HEK293 (cell line): ENCODE data around the gene ORMDL2.
"Not testable (repeated sequence)": the region's sequence is repeated elsewhere in the genome, so short reads cannot be mapped to it uniquely, and the experiment has no call there.

Experiments
- BCL11A ChIP-seq: fragments of 450-650 bp; formaldehyde crosslinking; IDR thresholded peaks from 2 replicates; pipeline ENCODE4 v1.5.1; 2016; ENCODE audit warnings: low read depth, missing biosample characterization, missing genetic modification characterization
- KLF8 ChIP-seq: fragments of 450-650 bp; formaldehyde crosslinking; IDR thresholded peaks from 2 replicates; pipeline ENCODE4 v1.5.1; 2016; ENCODE audit warnings: missing biosample characterization, missing genetic modification characterization
- KLF9 ChIP-seq: fragments of 450-650 bp; formaldehyde crosslinking; IDR thresholded peaks from 2 replicates; pipeline ENCODE4 v1.5.1; 2016; ENCODE audit warnings: missing biosample characterization, missing genetic modification characterization, low read depth
- PBX3 ChIP-seq: sonication (generic); formaldehyde crosslinking; IDR thresholded peaks from 2 replicates; pipeline ENCODE4 v1.8.1; 2022; ENCODE audit warnings: mild to moderate bottlenecking, moderate library complexity, missing genetic modification reagents
- YY1 ChIP-seq: fragments of 450-650 bp; formaldehyde crosslinking; IDR thresholded peaks from 2 replicates; pipeline ENCODE4 v1.5.1; 2018; ENCODE audit warnings: missing biosample characterization, missing genetic modification characterization
- ZNF132 ChIP-seq: fragments of 450-650 bp; formaldehyde crosslinking; IDR thresholded peaks from 2 replicates; pipeline ENCODE4 v1.5.1; 2017; ENCODE audit warnings: missing biosample characterization, missing genetic modification characterization, borderline replicate concordance
- ZNF558 ChIP-seq: fragments of 450-650 bp; formaldehyde crosslinking; IDR thresholded peaks from 2 replicates; pipeline ENCODE4 v1.5.1; 2016; ENCODE audit warnings: missing biosample characterization, missing genetic modification characterization
- TF ChIP-seq, protein P1 (sequence below): fragments of 450-650 bp; formaldehyde crosslinking; IDR thresholded peaks from 2 replicates; pipeline ENCODE4 v1.5.1; 2016; ENCODE audit warnings: missing biosample characterization, missing genetic modification characterization, low read depth
- TF ChIP-seq, protein P2 (sequence below): fragments of 450-650 bp; formaldehyde crosslinking; IDR thresholded peaks from 2 replicates; pipeline ENCODE4 v1.5.1; 2016; ENCODE audit warnings: missing biosample characterization, missing genetic modification characterization

DNA sequence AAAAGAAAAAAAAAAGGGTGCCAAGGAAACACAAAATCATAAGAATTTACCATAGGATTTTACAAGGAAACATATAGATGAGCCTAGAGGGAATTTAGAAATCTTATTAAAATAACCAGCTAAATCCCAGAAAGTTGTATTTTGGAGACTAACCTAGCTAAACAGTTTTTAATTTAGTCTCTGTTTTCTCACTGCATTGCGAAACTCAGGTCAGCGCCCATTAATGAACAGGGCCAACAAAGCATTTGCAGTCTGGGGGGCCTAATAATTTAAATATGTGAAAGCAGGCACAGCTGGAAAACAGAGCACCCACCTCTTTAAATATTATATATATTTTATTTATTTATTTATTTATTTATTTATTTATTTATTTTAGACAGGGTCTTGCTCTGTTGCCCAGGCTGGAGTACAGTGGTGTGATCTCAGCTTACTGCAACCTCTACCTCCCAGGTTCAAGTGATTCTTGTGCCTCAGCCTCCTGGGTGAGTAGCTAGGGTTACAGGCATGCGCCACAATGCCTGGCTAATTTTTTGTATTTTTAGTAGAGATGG is 48.7 kb downstream of the ORMDL2 start:
- TF ChIP-seq, protein P1, sequence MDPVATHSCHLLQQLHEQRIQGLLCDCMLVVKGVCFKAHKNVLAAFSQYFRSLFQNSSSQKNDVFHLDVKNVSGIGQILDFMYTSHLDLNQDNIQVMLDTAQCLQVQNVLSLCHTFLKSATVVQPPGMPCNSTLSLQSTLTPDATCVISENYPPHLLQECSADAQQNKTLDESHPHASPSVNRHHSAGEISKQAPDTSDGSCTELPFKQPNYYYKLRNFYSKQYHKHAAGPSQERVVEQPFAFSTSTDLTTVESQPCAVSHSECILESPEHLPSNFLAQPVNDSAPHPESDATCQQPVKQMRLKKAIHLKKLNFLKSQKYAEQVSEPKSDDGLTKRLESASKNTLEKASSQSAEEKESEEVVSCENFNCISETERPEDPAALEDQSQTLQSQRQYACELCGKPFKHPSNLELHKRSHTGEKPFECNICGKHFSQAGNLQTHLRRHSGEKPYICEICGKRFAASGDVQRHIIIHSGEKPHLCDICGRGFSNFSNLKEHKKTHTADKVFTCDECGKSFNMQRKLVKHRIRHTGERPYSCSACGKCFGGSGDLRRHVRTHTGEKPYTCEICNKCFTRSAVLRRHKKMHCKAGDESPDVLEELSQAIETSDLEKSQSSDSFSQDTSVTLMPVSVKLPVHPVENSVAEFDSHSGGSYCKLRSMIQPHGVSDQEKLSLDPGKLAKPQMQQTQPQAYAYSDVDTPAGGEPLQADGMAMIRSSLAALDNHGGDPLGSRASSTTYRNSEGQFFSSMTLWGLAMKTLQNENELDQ (tag by site-specific recombination): not testable (repeated sequence)
- TF ChIP-seq BCL11A (tag by site-specific recombination); ZNF132 (tag by site-specific recombination); ZNF558 (tag by site-specific recombination); PBX3 (CRISPR knock-in tag); YY1 (tag by site-specific recombination); KLF9 (tag by site-specific recombination); KLF8 (tag by site-specific recombination): not testable (repeated sequence)
- TF ChIP-seq, protein P2, sequence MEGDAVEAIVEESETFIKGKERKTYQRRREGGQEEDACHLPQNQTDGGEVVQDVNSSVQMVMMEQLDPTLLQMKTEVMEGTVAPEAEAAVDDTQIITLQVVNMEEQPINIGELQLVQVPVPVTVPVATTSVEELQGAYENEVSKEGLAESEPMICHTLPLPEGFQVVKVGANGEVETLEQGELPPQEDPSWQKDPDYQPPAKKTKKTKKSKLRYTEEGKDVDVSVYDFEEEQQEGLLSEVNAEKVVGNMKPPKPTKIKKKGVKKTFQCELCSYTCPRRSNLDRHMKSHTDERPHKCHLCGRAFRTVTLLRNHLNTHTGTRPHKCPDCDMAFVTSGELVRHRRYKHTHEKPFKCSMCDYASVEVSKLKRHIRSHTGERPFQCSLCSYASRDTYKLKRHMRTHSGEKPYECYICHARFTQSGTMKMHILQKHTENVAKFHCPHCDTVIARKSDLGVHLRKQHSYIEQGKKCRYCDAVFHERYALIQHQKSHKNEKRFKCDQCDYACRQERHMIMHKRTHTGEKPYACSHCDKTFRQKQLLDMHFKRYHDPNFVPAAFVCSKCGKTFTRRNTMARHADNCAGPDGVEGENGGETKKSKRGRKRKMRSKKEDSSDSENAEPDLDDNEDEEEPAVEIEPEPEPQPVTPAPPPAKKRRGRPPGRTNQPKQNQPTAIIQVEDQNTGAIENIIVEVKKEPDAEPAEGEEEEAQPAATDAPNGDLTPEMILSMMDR (tag by site-specific recombination): not testable (repeated sequence)
